ENCODE data around the gene THRA.
A peak's percentile ranks its signal among the peaks of the same experiment; 100 is the strongest.

The THRA gene

GRCh38 chr17:40062329-40063186 is at the start of gene THRA:
THRA (plus strand) TSS chr17:40062965; CDS start chr17:40074489, 11,524 bp downstream.
- DNase-seq (ENCODE audit: low spot score), result peak; percentile 84

- no peak for DNase-seq (ENCODE audit: low spot score)
Observed at GRCh38 chr17:40014375-40014980, 48.3 kb upstream of the THRA start.

GRCh38 chr17:40015005-40015997 is 47.5 kb upstream of the THRA start, which contains the start of gene CSF3:
CSF3 (plus strand) TSS chr17:40015440; CDS start chr17:40015475, 35 bp downstream.
- no peak for DNase-seq (ENCODE audit: low spot score)

GRCh38 chr17:40015998-40016985 is 46.5 kb upstream of the THRA start:
- DNase-seq (ENCODE audit: low spot score), result no peak

GRCh38 chr17:40017422-40018080 is 45.2 kb upstream of the THRA start:
- no peak for DNase-seq (ENCODE audit: low spot score)

GRCh38 chr17:40018211-40019121 is 44.3 kb upstream of the THRA start:
- no peak for DNase-seq (ENCODE audit: low spot score)

- DNase-seq (ENCODE audit: low spot score), result no peak
Observed at GRCh38 chr17:40019140-40019991, 43.4 kb upstream of the THRA start.

GRCh38 chr17:40020146-40020545 is 42.6 kb upstream of the THRA start:
- no peak for DNase-seq (ENCODE audit: low spot score)

GRCh38 chr17:40021451-40021971 is 41.3 kb upstream of the THRA start:
- DNase-seq (ENCODE audit: low spot score), result no peak

GRCh38 chr17:40022497-40022896 is 40.3 kb upstream of the THRA start:
- DNase-seq (ENCODE audit: low spot score), result no peak

GRCh38 chr17:40022961-40023541 is 39.7 kb upstream of the THRA start:
- DNase-seq (ENCODE audit: low spot score), result no peak

- no peak for DNase-seq (ENCODE audit: low spot score)
Observed at GRCh38 chr17:40023590-40024292, 39.0 kb upstream of the THRA start.

GRCh38 chr17:40024901-40025300 is 37.9 kb upstream of the THRA start:
- no peak for DNase-seq (ENCODE audit: low spot score)

- DNase-seq (ENCODE audit: low spot score), result no peak
Observed at GRCh38 chr17:40025559-40025958, 37.2 kb upstream of the THRA start.

- peak; percentile 1 for DNase-seq (ENCODE audit: low spot score)
Observed at GRCh38 chr17:40025991-40026815, 36.6 kb upstream of the THRA start.
